ENCODE data around the gene GUCY2D.

GUCY2D gene

GRCh38 chr17:8046306-8046928, 44.0 kb downstream of the GUCY2D start:
- WGBS (ENCODE audit: insufficient coverage, insufficient read length) = no CpG with 5 or more reads among the region's 11 CpGs

GRCh38 chr17:8046929-8047768, 44.7 kb downstream of the GUCY2D start:
- H3K4me1 ChIP-seq (ENCODE audit: control insufficient read depth, insufficient read depth, low read length) = no peaks in the 10 kb centered on the region
- H3K27ac ChIP-seq (ENCODE audit: low read length) = no peak overlapping the region
- H3K36me3 ChIP-seq (ENCODE audit: control insufficient read depth, insufficient read depth, low read length) = no peaks in the 10 kb centered on the region
- no peaks in the 10 kb centered on the region for H3K27me3 ChIP-seq (ENCODE audit: control insufficient read depth, insufficient read depth, low read length)
- no peaks in the 10 kb centered on the region for H3K9me3 ChIP-seq (ENCODE audit: control insufficient read depth, insufficient read depth, low read length)
- DNase-seq (ENCODE audit: low read depth, low spot score) = no peak
- H3K4me3 ChIP-seq (ENCODE audit: low read length) = no peak overlapping the region
- no CpG with 5 or more reads among the region's 24 CpGs for WGBS (ENCODE audit: insufficient coverage, insufficient read length)

More at GRCh38 chr17:8046306-8046928, 44.0 kb downstream of the GUCY2D start:
- Histone ChIP-seq H3K9me3 (ENCODE audit: control insufficient read depth, insufficient read depth, low read length) (no peaks in the 10 kb centered on the region), H3K4me3 (ENCODE audit: low read length) (no peak overlapping the region), H3K27me3 (ENCODE audit: control insufficient read depth, insufficient read depth, low read length) (no peaks in the 10 kb centered on the region), H3K27ac (ENCODE audit: low read length) (no peak overlapping the region), H3K36me3 (ENCODE audit: control insufficient read depth, insufficient read depth, low read length) (no peaks in the 10 kb centered on the region), H3K4me1 (ENCODE audit: control insufficient read depth, insufficient read depth, low read length) (no peaks in the 10 kb centered on the region)
- no peak for DNase-seq (ENCODE audit: low read depth, low spot score)

DNA sequence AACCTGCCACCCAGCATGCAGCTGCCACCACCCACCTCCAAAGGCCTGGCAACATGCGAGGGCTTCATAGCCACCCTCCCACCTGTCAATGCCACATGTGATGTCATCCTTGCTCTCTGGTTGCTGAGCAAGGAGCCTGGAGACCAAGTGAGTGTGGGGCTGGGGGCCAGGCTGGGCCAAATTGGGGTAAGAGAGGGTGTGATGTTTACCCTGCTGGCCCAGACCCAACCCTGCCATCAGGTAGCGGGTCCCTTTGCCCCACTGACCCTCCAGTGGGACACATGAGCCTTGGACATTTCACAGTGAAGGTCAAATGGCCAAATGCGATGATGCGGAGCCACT, 45.3 kb downstream of the GUCY2D start:
- Histone ChIP-seq H3K27me3 (ENCODE audit: control insufficient read depth, insufficient read depth, low read length) (no peaks in the 10 kb centered on the region), H3K4me3 (ENCODE audit: low read length) (no peak overlapping the region), H3K9me3 (ENCODE audit: control insufficient read depth, insufficient read depth, low read length) (no peaks in the 10 kb centered on the region), H3K4me1 (ENCODE audit: control insufficient read depth, insufficient read depth, low read length) (no peaks in the 10 kb centered on the region), H3K36me3 (ENCODE audit: control insufficient read depth, insufficient read depth, low read length) (no peaks in the 10 kb centered on the region), H3K27ac (ENCODE audit: low read length) (no peak overlapping the region)
- no peak for DNase-seq (ENCODE audit: low read depth, low spot score)
- WGBS (ENCODE audit: insufficient coverage, insufficient read length) = no CpG with 5 or more reads among the region's 4 CpGs

DNA sequence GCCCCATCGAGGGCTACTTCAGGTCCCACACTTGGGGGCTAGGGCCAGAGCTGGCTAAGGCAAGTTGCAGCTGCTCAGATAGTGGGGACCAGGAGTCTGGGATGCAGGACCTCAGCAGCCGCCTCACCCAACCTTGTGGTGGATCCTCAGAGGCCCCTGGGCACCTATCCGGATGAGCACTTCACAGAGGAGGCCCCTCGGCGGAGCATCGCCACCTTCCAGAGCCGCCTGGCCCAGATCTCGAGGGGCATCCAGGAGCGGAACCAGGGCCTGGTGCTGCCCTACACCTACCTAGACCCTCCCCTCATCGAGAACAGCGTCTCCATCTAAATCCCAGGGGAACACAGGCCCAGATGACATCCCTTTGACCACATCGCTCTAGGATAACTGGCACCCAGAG, 45.8 kb downstream of the GUCY2D start:
- no peak for DNase-seq (ENCODE audit: low read depth, low spot score)

GRCh38 chr17:8048736-8049135, 46.3 kb downstream of the GUCY2D start:
- no peak for DNase-seq (ENCODE audit: low read depth, low spot score)
- no peaks in the 10 kb centered on the region for H3K36me3 ChIP-seq (ENCODE audit: control insufficient read depth, insufficient read depth, low read length)
- H3K4me3 ChIP-seq (ENCODE audit: low read length) = no peak overlapping the region
- no peaks in the 10 kb centered on the region for H3K27me3 ChIP-seq (ENCODE audit: control insufficient read depth, insufficient read depth, low read length)
- WGBS (ENCODE audit: insufficient coverage, insufficient read length) = no CpG with 5 or more reads among the region's 8 CpGs
- H3K9me3 ChIP-seq (ENCODE audit: control insufficient read depth, insufficient read depth, low read length) = no peaks in the 10 kb centered on the region
- H3K4me1 ChIP-seq (ENCODE audit: control insufficient read depth, insufficient read depth, low read length) = no peaks in the 10 kb centered on the region
- no peak overlapping the region for H3K27ac ChIP-seq (ENCODE audit: low read length)

More for the DNA sequence above, 45.8 kb downstream of the GUCY2D start:
- no CpG with 5 or more reads among the region's 12 CpGs for WGBS (ENCODE audit: insufficient coverage, insufficient read length)
- Histone ChIP-seq H3K9me3 (ENCODE audit: control insufficient read depth, insufficient read depth, low read length) (no peaks in the 10 kb centered on the region), H3K36me3 (ENCODE audit: control insufficient read depth, insufficient read depth, low read length) (no peaks in the 10 kb centered on the region), H3K4me1 (ENCODE audit: control insufficient read depth, insufficient read depth, low read length) (no peaks in the 10 kb centered on the region), H3K27ac (ENCODE audit: low read length) (no peak overlapping the region), H3K4me3 (ENCODE audit: low read length) (no peak overlapping the region), H3K27me3 (ENCODE audit: control insufficient read depth, insufficient read depth, low read length) (no peaks in the 10 kb centered on the region)

- H3K27me3 ChIP-seq (ENCODE audit: control insufficient read depth, insufficient read depth, low read length) = no peaks in the 10 kb centered on the region
- no peak overlapping the region for H3K4me3 ChIP-seq (ENCODE audit: low read length)
- H3K9me3 ChIP-seq (ENCODE audit: control insufficient read depth, insufficient read depth, low read length) = no peaks in the 10 kb centered on the region
- H3K36me3 ChIP-seq (ENCODE audit: control insufficient read depth, insufficient read depth, low read length) = no peaks in the 10 kb centered on the region
- H3K4me1 ChIP-seq (ENCODE audit: control insufficient read depth, insufficient read depth, low read length) = no peaks in the 10 kb centered on the region
- no CpG with 5 or more reads among the region's 7 CpGs for WGBS (ENCODE audit: insufficient coverage, insufficient read length)
- no peak for DNase-seq (ENCODE audit: low read depth, low spot score)
- H3K27ac ChIP-seq (ENCODE audit: low read length) = no peak overlapping the region
Observed at GRCh38 chr17:8051831-8052230, 49.4 kb downstream of the GUCY2D start.

- WGBS (ENCODE audit: insufficient coverage, insufficient read length) = 100% methylated on average over 2 of the region's 6 CpGs
- Histone ChIP-seq H3K27ac (ENCODE audit: low read length) (no peak overlapping the region), H3K4me3 (ENCODE audit: low read length) (no peak overlapping the region), H3K36me3 (ENCODE audit: control insufficient read depth, insufficient read depth, low read length) (no peaks in the 10 kb centered on the region), H3K9me3 (ENCODE audit: control insufficient read depth, insufficient read depth, low read length) (no peaks in the 10 kb centered on the region), H3K4me1 (ENCODE audit: control insufficient read depth, insufficient read depth, low read length) (no peaks in the 10 kb centered on the region), H3K27me3 (ENCODE audit: control insufficient read depth, insufficient read depth, low read length) (0 out of 2 replicates have a peak, but pooled peaks cover 4% of the 10 kb centered on the region)
- DNase-seq (ENCODE audit: low read depth, low spot score) = no peak
Observed at GRCh38 chr17:8052256-8053252, 50.1 kb downstream of the GUCY2D start.

DNA sequence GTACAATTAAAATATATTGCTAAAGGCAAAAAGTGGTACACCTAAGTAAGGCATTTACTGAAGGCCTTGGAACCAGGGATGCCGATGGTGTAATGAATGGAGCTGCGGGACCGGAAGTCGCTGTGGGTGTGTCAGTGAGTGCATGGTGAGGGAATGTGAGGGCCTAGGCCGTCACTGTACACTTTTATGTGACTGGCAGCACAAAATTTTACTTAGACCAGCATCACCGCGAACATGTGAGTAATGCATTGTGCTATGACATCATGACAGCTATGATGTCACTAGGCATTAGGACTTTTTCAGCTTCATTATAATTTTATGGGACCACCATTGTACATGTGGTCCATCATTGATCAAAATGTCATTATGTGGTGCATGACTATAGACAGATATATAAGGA, 51.2 kb downstream of the GUCY2D start:
- WGBS (ENCODE audit: insufficient coverage, insufficient read length) = no CpG with 5 or more reads among the region's 7 CpGs
- no peaks in the 10 kb centered on the region for H3K36me3 ChIP-seq (ENCODE audit: control insufficient read depth, insufficient read depth, low read length)
- no peak overlapping the region for H3K4me3 ChIP-seq (ENCODE audit: low read length)
- DNase-seq (ENCODE audit: low read depth, low spot score) = no peak
- 0 out of 2 replicates have a peak, but pooled peaks cover 4% of the 10 kb centered on the region for H3K27me3 ChIP-seq (ENCODE audit: control insufficient read depth, insufficient read depth, low read length)
- no peaks in the 10 kb centered on the region for H3K9me3 ChIP-seq (ENCODE audit: control insufficient read depth, insufficient read depth, low read length)
- H3K4me1 ChIP-seq (ENCODE audit: control insufficient read depth, insufficient read depth, low read length) = no peaks in the 10 kb centered on the region
- no peak overlapping the region for H3K27ac ChIP-seq (ENCODE audit: low read length)

GRCh38 chr17:8055851-8056231, 53.4 kb downstream of the GUCY2D start:
- H3K4me1 ChIP-seq (ENCODE audit: control insufficient read depth, insufficient read depth, low read length) = no peaks in the 10 kb centered on the region; the same call in 1 of the 2 replicates
- WGBS (ENCODE audit: insufficient coverage, insufficient read length) = no CpG with 5 or more reads among the region's 3 CpGs
- no peak for DNase-seq (ENCODE audit: low read depth, low spot score)
- H3K27ac ChIP-seq (ENCODE audit: low read length) = no peak overlapping the region
- H3K27me3 ChIP-seq (ENCODE audit: control insufficient read depth, insufficient read depth, low read length) = peaks cover 4% of the 10 kb centered on the region; the same call in 1 of the 2 replicates
- no peaks in the 10 kb centered on the region for H3K9me3 ChIP-seq (ENCODE audit: control insufficient read depth, insufficient read depth, low read length)
- no peak overlapping the region for H3K4me3 ChIP-seq (ENCODE audit: low read length)
- H3K36me3 ChIP-seq (ENCODE audit: control insufficient read depth, insufficient read depth, low read length) = no peaks in the 10 kb centered on the region

Measured in iPS DF 6.9 (cell line).